Peyer's patch (tissue), 4 donors: Measurements from ENCODE around the gene IRF2BP2. TPM values are rescaled to one million over a fixed set of nuclear protein-coding genes. Genes with fewer than 3 reads are reported as not detected.

Experiments used
- DNase-seq, 3 donors: peaks; one replicate each; pipeline ENCODE4 v3.0.0-alpha.2; 2017 to 2019
- H3K27ac ChIP-seq, 4 donors: fragments of 200-600 bp; sonication (generic); one replicate each; pipeline ENCODE4 v1.5.1; 2016 to 2019
- H3K27me3 ChIP-seq, 2 donors: fragments of 200-600 bp; sonication (generic); one replicate each; pipeline ENCODE4 v1.5.1; 2019
- H3K36me3 ChIP-seq, 3 donors: fragments of 200-600 bp; sonication (generic); one replicate each; pipeline ENCODE4 v1.5.1; 2016 to 2019
- H3K4me1 ChIP-seq, 4 donors: fragments of 200-600 bp; sonication (generic); one replicate each; pipeline ENCODE4 v1.5.1; 2016 to 2019
- H3K4me3 ChIP-seq, 4 donors: fragments of 200-600 bp; sonication (generic); 1 replicate in 3 of 4; 2 replicates in 1 of 4; pipeline ENCODE4 v1.5.1; 2016 to 2019; ENCODE audit warnings: mild to moderate bottlenecking in 1 of 4
- H3K9me3 ChIP-seq, 4 donors: fragments of 200-600 bp; sonication (generic); one replicate each; pipeline ENCODE4 v1.5.1; 2016 to 2019; ENCODE audit warnings: mild to moderate bottlenecking in 1 of 4
- POLR2A ChIP-seq, 2 donors: fragments of 450-650 bp; IDR thresholded peaks; one replicate each; pipeline ENCODE4 v1.5.1; 2017; ENCODE audit warnings: antibody characterized with exemption in 2 of 2, mild to moderate bottlenecking in 2 of 2, moderate library complexity in 2 of 2
- total RNA-seq, 4 donors: library from RNA; depleted of rRNA; stranded (reverse); fragments of >200 nt; gene quantifications; one replicate each; pipeline ENCODE4 v1.1.0, GENCODE V29; 2016
- TF ChIP-seq, protein P1 (sequence below), 6 experiments: fragments of 450-650 bp in 4 of 6; fragments of 200-600 bp in 2 of 6; sonication (generic) in 1 of 6; IDR thresholded peaks; one replicate each; pipeline ENCODE4 v1.5.1; 2017 to 2019; ENCODE audit warnings: antibody characterized with exemption in 6 of 6, mild to moderate bottlenecking in 3 of 6, moderate library complexity in 1 of 6

The IRF2BP2 gene
- total RNA-seq, 4 donors from 2014 or later, result 73.4 to 99.6 (median 86.5) TPM

DNA sequence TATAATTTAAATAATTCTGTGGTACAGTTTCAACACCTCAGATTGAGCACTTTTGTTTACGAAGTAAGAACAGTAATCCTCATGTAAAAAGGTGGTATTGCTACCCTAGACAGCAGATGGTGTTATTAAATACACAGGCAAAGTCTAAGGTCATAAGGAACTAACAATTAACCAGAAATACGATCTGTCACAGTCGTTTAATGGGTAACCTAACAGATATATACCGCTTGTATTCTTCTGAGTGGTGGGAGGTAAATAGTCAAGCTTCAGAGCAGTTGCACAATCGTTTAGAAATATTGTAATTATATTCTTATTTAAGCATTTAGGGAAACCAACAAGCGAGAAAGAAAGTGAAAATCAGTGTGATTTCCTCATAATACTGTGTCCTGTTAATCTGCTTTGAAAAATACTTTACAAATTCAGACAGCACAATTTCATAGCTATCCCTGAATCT lies 9.8 kb upstream of the IRF2BP2 start:
- no peak for DNase-seq
- Histone ChIP-seq H3K4me3 (no peak overlapping the region), H3K27ac (peak overlapping the region in 3 of 4 donors; percentile 1 to 76 (median 67)), H3K9me3 (no peaks in the 10 kb centered on the region), H3K4me1 (peaks cover 0 to 53% (median 9%) of the 10 kb centered on the region in 4 donors), H3K36me3 (no peaks in the 10 kb centered on the region), H3K27me3 (no peaks in the 10 kb centered on the region)
- TF ChIP-seq, protein P1, sequence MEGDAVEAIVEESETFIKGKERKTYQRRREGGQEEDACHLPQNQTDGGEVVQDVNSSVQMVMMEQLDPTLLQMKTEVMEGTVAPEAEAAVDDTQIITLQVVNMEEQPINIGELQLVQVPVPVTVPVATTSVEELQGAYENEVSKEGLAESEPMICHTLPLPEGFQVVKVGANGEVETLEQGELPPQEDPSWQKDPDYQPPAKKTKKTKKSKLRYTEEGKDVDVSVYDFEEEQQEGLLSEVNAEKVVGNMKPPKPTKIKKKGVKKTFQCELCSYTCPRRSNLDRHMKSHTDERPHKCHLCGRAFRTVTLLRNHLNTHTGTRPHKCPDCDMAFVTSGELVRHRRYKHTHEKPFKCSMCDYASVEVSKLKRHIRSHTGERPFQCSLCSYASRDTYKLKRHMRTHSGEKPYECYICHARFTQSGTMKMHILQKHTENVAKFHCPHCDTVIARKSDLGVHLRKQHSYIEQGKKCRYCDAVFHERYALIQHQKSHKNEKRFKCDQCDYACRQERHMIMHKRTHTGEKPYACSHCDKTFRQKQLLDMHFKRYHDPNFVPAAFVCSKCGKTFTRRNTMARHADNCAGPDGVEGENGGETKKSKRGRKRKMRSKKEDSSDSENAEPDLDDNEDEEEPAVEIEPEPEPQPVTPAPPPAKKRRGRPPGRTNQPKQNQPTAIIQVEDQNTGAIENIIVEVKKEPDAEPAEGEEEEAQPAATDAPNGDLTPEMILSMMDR (IDR thresholded peaks at IDR 0.05), result peak in 1 of 6 experiments; percentile 27
- no peak for TF ChIP-seq POLR2A (IDR thresholded peaks at IDR 0.05)

DNA sequence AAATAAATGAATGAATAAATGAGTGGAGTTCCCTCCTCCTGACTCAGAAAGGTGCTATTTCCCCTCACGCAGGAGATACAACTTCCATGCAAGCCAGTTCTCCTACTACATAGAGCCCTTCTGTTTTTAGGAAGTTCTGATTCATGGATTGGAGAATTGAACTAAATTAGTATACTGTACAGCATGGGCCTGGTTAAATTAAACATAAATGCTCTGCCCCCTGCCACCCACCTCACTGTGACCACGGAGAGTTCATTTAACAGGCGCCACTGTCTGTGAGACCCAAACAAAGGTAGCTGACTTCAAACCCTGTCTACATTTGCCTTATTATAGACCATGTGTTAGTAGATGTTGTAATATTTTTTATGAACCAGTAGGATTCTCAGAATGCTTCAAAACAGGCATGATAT lies 9.1 kb upstream of the IRF2BP2 start:
- TF ChIP-seq POLR2A (IDR thresholded peaks at IDR 0.05), result no peak
- TF ChIP-seq, protein P1 (IDR thresholded peaks at IDR 0.05), result no peak
- Histone ChIP-seq H3K4me3 (no peak overlapping the region), H3K4me1 (peaks cover 0 to 51% (median 7%) of the 10 kb centered on the region in 4 donors), H3K9me3 (no peaks in the 10 kb centered on the region), H3K27ac (peak overlapping the region in 2 of 4 donors; percentile 67 to 76), H3K27me3 (no peaks in the 10 kb centered on the region), H3K36me3 (no peaks in the 10 kb centered on the region)
- DNase-seq, result no peak

DNA sequence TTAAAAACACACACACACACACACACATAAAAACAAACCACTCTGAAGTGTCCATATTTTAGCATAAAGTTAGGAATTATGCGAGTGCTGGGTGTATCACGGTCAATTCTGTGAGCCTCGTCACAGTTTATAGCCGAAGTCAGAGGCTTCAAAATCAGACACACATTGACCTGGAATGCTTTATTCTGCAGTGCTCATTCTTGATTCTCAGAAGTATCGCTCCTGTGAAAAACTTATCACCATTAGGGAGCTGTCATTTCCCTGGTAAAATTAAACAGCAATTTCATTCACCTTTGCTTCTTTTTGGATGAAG lies 8.7 kb upstream of the IRF2BP2 start:
- H3K27ac ChIP-seq, result peak overlapping the region in 2 of 4 donors; percentile 67 to 76
- H3K9me3 ChIP-seq, result no peaks in the 10 kb centered on the region
- no peak for DNase-seq
- H3K4me1 ChIP-seq, result peaks cover 0 to 52% (median 7%) of the 10 kb centered on the region in 4 donors
- no peak overlapping the region for H3K4me3 ChIP-seq
- no peaks in the 10 kb centered on the region for H3K27me3 ChIP-seq
- TF ChIP-seq, protein P1 (IDR thresholded peaks at IDR 0.05), result no peak
- no peak for TF ChIP-seq POLR2A (IDR thresholded peaks at IDR 0.05)
- H3K36me3 ChIP-seq, result no peaks in the 10 kb centered on the region

DNA sequence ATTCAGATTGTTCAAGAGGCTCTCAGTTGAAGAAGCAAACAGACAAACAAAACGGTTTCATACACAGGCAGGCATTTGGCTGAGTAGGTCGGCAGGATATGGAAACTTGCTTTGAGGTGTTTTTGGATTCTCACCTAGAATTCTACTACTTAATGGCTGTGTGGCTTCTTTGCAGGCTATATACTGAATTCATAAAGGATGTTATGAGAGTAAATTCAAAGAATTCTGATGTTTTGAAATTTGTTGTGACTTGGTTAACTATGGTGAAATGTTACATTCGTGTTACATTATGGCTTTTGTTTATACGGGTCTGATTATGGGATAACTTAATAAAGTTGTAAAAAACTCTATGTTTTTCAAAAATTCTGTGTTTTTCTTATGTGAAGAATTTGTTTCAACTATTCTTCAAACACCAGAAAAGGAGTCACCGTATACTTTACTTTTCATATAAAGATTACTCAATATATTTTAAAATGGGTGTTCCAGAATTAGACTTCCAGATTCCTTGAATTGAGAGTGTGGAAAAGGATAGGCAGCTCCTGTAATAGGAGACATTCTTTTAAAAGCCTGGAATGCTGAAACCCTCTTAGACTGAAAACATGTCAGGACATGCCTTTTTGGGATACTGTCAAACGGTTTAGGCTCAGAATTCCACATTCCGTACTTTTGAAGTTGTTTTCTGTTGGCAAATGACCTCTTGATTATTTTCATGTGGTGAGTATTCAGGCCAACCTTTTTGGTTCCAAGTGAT lies 8.2 kb upstream of the IRF2BP2 start:
- H3K36me3 ChIP-seq, result no peaks in the 10 kb centered on the region
- no peaks in the 10 kb centered on the region for H3K27me3 ChIP-seq
- no peaks in the 10 kb centered on the region for H3K9me3 ChIP-seq
- peaks cover 0 to 56% (median 8%) of the 10 kb centered on the region in 4 donors for H3K4me1 ChIP-seq
- H3K4me3 ChIP-seq, result no peak overlapping the region
- no peak for TF ChIP-seq POLR2A (IDR thresholded peaks at IDR 0.05)
- TF ChIP-seq, protein P1 (IDR thresholded peaks at IDR 0.05), result no peak
- peak overlapping the region in 2 of 4 donors; percentile 67 to 76 for H3K27ac ChIP-seq
- DNase-seq, result no peak

DNA sequence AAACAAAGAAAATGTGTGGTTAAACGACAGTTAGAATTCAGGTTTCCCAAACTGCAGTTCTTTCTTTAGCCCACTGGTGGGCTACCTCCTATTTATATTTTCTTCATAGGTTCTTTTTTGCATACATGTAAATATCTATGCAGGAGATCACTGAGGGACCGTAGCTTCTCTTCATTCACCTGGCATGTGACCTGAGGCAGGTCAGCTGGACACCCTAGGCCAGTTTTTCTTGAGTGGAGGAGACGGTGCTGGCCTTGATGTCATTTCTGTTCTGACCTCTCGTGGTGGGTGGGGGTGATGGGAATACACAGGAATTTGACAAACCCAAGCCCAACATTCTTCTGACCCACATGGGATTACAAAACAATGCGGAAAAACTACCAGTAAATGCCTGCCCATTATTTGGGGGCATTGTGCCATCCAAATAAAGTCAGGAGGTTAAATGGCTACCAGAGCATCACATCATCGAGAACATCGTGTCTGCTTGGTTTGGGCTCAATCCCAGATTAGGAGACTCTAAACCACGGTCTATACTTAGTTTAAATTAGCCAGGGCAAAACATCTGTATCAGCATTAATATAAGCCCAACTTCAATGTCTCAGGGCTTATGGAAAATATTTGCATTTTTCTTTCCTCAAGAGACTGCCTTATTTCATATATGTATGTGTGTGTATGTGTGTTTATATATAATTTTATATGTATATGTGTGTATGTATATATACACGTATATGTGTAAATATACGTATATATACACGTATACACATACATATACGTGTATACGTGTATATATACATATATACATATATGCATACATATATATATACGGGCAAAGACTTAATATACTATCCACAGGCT lies 7.4 kb upstream of the IRF2BP2 start:
- peaks cover 0 to 55% (median 9%) of the 10 kb centered on the region in 4 donors for H3K4me1 ChIP-seq
- DNase-seq, result no peak
- no peaks in the 10 kb centered on the region for H3K36me3 ChIP-seq
- H3K27ac ChIP-seq, result no peak overlapping the region
- H3K9me3 ChIP-seq, result no peaks in the 10 kb centered on the region
- no peak for TF ChIP-seq POLR2A (IDR thresholded peaks at IDR 0.05)
- TF ChIP-seq, protein P1 (IDR thresholded peaks at IDR 0.05), result no peak
- no peak overlapping the region for H3K4me3 ChIP-seq
- H3K27me3 ChIP-seq, result no peaks in the 10 kb centered on the region
